Caco-2 (cell line): Measurements from ENCODE around the gene TTC7B. TPM values are rescaled to one million over a fixed set of nuclear protein-coding genes. Genes with fewer than 3 reads are reported as not detected.

Experiments
- BruUV-seq: library from RNA; stranded (reverse); fragments of 400-500 nt; replicated peaks from 2 replicates; lab custom pipeline; 2021; lab: Mats Ljungman, UMichigan
- CTCF ChIA-PET: fragments of 300-600 bp; sonication (Branson Sonifier 250); formaldehyde crosslinking; loops from one replicate; lab custom pipeline; 2022; ENCODE audit warnings: antibody characterized with exemption; lab: Charles Lee
- POLR2A ChIA-PET: fragments of 300-600 bp; sonication (Branson Sonifier 250); formaldehyde crosslinking; loops from one replicate; lab custom pipeline; 2022; ENCODE audit warnings: antibody characterized with exemption; lab: Charles Lee
- DNase-seq, 2 experiments: peaks; one replicate each; pipeline versions ENCODE4 v3.0.0 to v3.0.0-alpha.2; 2020 to 2022
- H3K27me3 ChIP-seq: replicated peaks from 2 replicates; pipeline ENCODE4 v1.6.0; 2011; ENCODE audit warnings: low read length; ENCODE audit not compliant: control insufficient read depth, insufficient read depth
- H3K36me3 ChIP-seq: 2 replicates; pipeline ENCODE4 v1.5.1; 2011; ENCODE audit warnings: low read length; ENCODE audit not compliant: control insufficient read depth, insufficient read depth
- H3K4me1 ChIP-seq: fragments of 250-450 bp; sonication (Bioruptor Pico); 2 replicates; pipeline ENCODE4 v1.5.1; 2020; ENCODE audit warnings: mild to moderate bottlenecking
- H3K4me3 ChIP-seq: 2 replicates; pipeline ENCODE4 v1.5.1; 2011; ENCODE audit warnings: low read depth, mild to moderate bottlenecking, control low read depth, low read length
- H3K9me3 ChIP-seq: fragments of 250-450 bp; sonication (Bioruptor Pico); 2 replicates; pipeline ENCODE4 v1.5.1; 2020; ENCODE audit warnings: mild to moderate bottlenecking, moderate library complexity
- H3K27ac Mint-ChIP-seq: one replicate; pipeline ENCODE4 v1.8.0; 2022; ENCODE audit warnings: mixed read lengths; ENCODE audit not compliant: unreplicated experiment
- H3K27me3 Mint-ChIP-seq: one replicate; pipeline ENCODE4 v1.8.0; 2022; ENCODE audit warnings: mixed read lengths; ENCODE audit not compliant: insufficient read depth, unreplicated experiment
- H3K36me3 Mint-ChIP-seq: one replicate; pipeline ENCODE4 v1.8.0; 2022; ENCODE audit warnings: mild to moderate bottlenecking, mixed read lengths; ENCODE audit not compliant: insufficient read depth, unreplicated experiment
- H3K4me1 Mint-ChIP-seq: one replicate; pipeline ENCODE4 v1.8.0; 2022; ENCODE audit warnings: low read depth, mixed read lengths; ENCODE audit not compliant: unreplicated experiment
- H3K4me3 Mint-ChIP-seq: one replicate; pipeline ENCODE4 v1.8.0; 2022; ENCODE audit warnings: mild to moderate bottlenecking, moderate library complexity, mixed read lengths; ENCODE audit not compliant: unreplicated experiment
- H3K9me3 Mint-ChIP-seq: one replicate; pipeline ENCODE4 v1.8.0; 2022; ENCODE audit warnings: mixed read lengths; ENCODE audit not compliant: unreplicated experiment
- CTCF ChIP-seq, 2 experiments: fragments of 200-600 bp in 1 of 2; IDR thresholded peaks; 1 replicate in 1 of 2; 2 replicates in 1 of 2; pipeline versions ENCODE4 v1.5.1 to v1.8.0; 2011 to 2022; ENCODE audit warnings: antibody characterized with exemption in 1 of 2, control low read depth in 1 of 2, inconsistent platforms in 1 of 2, low read depth in 1 of 2, low read length in 1 of 2, mild to moderate bottlenecking in 1 of 2, moderate library complexity in 1 of 2; ENCODE audit not compliant: insufficient read depth in 1 of 2, severe bottlenecking in 1 of 2, unreplicated experiment in 1 of 2
- intact Hi-C: fragments of 100-400 bp; cut with micrococcal nuclease; formaldehyde crosslinking; loops from one replicate; pipeline ENCODE4 v1.10.0; 2022; ENCODE audit not compliant: unreplicated experiment
- total RNA-seq: library from RNA; stranded (reverse); gene quantifications from 2 replicates; pipeline ENCODE4 v1.2.3, GENCODE V29; 2022

Gene TTC7B
- total RNA-seq, 1 experiment from 2014 or later, result 28.5 TPM

GRCh38 chr14:90695997-90696660 lies 120.1 kb downstream of the TTC7B start:
- no TSS peak for BruUV-seq
- no peak for TF ChIP-seq CTCF (IDR thresholded peaks at IDR 0.05; ENCODE audit: insufficient read depth in 1 of 2, low read depth in 1 of 2, low read length in 1 of 2, severe bottlenecking in 1 of 2, unreplicated experiment in 1 of 2)
- Histone ChIP-seq H3K4me3 (no peak overlapping the region), H3K4me1 (no peaks in the 10 kb centered on the region), H3K36me3 (no peaks in the 10 kb centered on the region), H3K9me3 (no peaks in the 10 kb centered on the region), H3K27me3 (no peaks in the 10 kb centered on the region)
- Mint-ChIP-seq H3K36me3 (no peaks in the 10 kb centered on the region), H3K4me3 (no peak overlapping the region), H3K4me1 (peaks cover 6% of the 10 kb centered on the region), H3K27me3 (no peaks in the 10 kb centered on the region), H3K27ac (no peak overlapping the region), H3K9me3 (no peaks in the 10 kb centered on the region)
- ChIA-PET CTCF (interaction anchor here (0.9 to 1.9 kb wide), 4 partner anchors 97 to 407 kb away, joined by 5 to 7 read pairs (median 6); no protein-coding TSS in a partner anchor), POLR2A (no interaction called here)
- intact Hi-C loops, result loop anchor here (2.0 to 5.0 kb wide), 3 partner anchors 63 to 409 kb away; no protein-coding TSS in a partner anchor
- DNase-seq, result no peak

GRCh38 chr14:90693413-90693812 lies 122.8 kb downstream of the TTC7B start:
- DNase-seq, result no peak
- ChIA-PET CTCF (no interaction called here), POLR2A (no interaction called here)
- H3K27me3 ChIP-seq, result no peaks in the 10 kb centered on the region
- H3K4me3 ChIP-seq, result no peak overlapping the region
- no peaks in the 10 kb centered on the region for H3K9me3 ChIP-seq
- intact Hi-C loops, result no loop called here
- TF ChIP-seq CTCF (IDR thresholded peaks at IDR 0.05; ENCODE audit: insufficient read depth in 1 of 2, low read depth in 1 of 2, low read length in 1 of 2, severe bottlenecking in 1 of 2, unreplicated experiment in 1 of 2), result no peak
- H3K36me3 ChIP-seq, result no peaks in the 10 kb centered on the region
- H3K4me3 Mint-ChIP-seq, result no peak overlapping the region
- H3K4me1 ChIP-seq, result no peaks in the 10 kb centered on the region
- no peaks in the 10 kb centered on the region for H3K4me1 Mint-ChIP-seq
- H3K27ac Mint-ChIP-seq, result no peak overlapping the region
- no TSS peak for BruUV-seq
- H3K9me3 Mint-ChIP-seq, result no peaks in the 10 kb centered on the region
- no peaks in the 10 kb centered on the region for H3K27me3 Mint-ChIP-seq
- no peaks in the 10 kb centered on the region for H3K36me3 Mint-ChIP-seq

GRCh38 chr14:90692826-90693225 lies 123.4 kb downstream of the TTC7B start:
- no peaks in the 10 kb centered on the region for H3K27me3 ChIP-seq
- intact Hi-C loops, result no loop called here
- no peak for DNase-seq
- ChIA-PET CTCF (no interaction called here), POLR2A (no interaction called here)
- Mint-ChIP-seq H3K36me3 (no peaks in the 10 kb centered on the region), H3K27me3 (no peaks in the 10 kb centered on the region), H3K9me3 (no peaks in the 10 kb centered on the region), H3K4me3 (no peak overlapping the region), H3K27ac (no peak overlapping the region), H3K4me1 (no peaks in the 10 kb centered on the region)
- no peaks in the 10 kb centered on the region for H3K4me1 ChIP-seq
- H3K36me3 ChIP-seq, result no peaks in the 10 kb centered on the region
- BruUV-seq, result no TSS peak
- no peak overlapping the region for H3K4me3 ChIP-seq
- H3K9me3 ChIP-seq, result no peaks in the 10 kb centered on the region
- TF ChIP-seq CTCF (IDR thresholded peaks at IDR 0.05; ENCODE audit: insufficient read depth in 1 of 2, low read depth in 1 of 2, low read length in 1 of 2, severe bottlenecking in 1 of 2, unreplicated experiment in 1 of 2), result no peak
